HG03565 (cell line): ENCODE results near the gene FOXK1.
"Not testable (repeated sequence)": the region's sequence is repeated elsewhere in the genome, so short reads cannot be mapped to it uniquely, and the experiment has no call there.

ENCODE experiments used
- ATAC-seq: cut with Tn5 transposase; IDR thresholded peaks from one replicate; pipeline ENCODE4 v1.9.1; 2021; ENCODE audit warnings: mild to moderate bottlenecking, moderate library complexity; ENCODE audit not compliant: unreplicated experiment

Gene FOXK1

DNA sequence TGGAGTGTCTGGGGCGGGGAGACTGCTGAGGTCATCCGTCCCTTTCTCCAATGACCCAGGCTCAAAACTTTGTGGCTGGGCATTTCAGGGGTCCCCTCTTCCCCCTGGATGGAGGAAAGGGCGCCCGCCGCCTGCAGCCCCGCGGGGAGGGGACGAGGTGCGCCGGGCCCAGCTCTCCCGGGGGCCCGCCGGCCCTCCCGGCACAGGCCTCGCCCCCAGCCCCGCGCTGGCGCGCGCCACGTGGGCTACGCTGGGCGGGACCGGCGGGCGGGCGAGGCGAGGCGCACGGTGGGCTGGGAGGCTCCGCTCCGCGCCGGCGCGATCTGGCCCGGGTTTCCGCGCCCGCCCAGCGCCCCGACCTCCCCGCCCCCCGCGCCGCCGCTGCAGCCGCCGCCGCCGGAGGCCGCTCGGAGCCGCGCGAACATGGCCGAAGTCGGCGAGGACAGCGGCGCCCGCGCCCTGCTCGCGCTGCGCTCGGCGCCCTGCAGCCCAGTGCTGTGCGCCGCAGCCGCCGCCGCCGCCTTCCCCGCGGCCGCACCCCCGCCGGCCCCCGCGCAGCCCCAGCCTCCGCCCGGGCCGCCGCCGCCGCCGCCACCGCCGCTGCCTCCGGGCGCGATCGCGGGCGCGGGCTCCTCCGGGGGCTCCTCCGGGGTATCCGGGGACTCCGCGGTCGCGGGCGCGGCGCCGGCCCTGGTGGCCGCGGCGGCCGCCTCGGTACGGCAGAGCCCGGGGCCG, at the start of gene FOXK1:
TSS of gene FOXK1 (plus strand) at position 410 of the 735 bp plus-strand sequence. CDS start at position 424, 14 bp downstream.
- peak; percentile 54 for ATAC-seq

DNA sequence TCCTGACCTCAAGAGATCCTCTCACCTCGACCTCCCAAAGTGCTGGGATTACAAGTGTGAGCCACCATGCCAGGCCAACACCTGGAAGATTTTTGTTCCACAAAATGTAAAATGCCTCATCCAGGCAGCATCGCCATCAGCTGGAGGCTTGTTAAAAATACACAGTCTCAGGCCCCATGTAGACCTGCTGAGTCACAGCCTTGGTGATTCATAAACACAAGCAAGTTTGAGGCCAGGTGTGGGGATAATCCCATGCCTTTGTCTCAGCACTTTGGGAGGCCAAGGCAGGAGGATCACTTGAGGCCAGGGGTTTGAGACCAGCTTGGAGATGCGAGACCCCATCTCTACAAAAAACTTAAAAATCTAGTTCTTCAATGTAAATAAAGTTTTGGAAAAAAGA, 49.1 kb upstream of the FOXK1 start:
- ATAC-seq, result no peak

DNA sequence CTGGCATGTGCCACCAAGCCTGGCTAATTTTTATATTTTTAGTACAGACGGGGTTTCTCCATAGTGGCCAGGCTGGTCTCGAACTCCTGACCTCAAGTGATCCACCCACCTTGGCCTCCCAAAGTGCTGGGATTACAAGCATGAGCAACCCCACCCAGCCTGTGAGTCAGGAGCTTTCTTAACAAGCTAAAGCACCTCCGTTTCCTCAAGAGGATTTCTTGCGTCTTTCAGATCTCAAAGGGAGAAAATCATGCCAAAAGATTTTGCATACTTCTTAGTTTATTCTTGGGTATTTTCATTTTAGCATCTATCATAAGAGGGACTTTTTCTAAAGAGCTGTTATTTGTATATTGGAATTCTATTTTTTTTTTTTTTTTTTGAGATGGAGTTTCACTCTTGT, 47.9 kb upstream of the FOXK1 start:
- ATAC-seq, result no peak

DNA sequence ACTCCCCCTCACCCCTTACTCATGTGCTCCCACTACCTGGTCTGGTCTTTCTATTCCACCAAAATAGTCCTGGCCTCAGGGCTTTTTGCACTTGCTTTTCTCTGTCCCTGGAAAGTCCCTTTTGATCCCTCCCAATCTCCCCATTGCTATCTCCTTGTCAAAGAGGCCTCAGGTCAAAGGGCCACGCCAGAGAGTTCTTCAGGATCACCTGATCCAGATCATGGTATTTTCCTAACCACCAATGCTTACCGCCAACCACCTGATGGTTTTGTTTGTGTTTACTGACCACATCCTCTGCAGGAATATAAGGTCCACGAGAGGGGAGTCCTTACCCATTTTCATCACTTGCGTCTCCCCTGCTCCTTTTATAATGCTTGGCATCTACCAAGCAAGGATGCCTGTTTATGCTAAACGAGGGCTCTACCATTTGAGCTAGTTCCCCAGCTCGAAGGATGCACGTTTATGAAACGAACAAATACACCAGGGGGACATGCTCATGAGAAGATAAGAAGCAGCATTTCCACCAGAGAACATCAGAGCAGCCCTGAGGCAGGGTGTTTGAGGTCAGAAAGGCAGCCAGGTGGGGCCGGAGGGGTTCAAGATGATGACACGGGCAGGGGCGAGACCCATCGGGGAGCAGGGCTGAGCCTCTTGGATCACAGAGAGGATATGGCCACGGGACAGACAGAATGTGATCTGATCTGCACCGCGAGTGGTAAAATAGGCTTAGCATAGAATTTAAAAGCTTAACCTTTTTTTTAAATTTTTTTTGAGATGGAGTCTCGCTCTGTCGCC, 43.1 kb upstream of the FOXK1 start:
- ATAC-seq, result no peak

DNA sequence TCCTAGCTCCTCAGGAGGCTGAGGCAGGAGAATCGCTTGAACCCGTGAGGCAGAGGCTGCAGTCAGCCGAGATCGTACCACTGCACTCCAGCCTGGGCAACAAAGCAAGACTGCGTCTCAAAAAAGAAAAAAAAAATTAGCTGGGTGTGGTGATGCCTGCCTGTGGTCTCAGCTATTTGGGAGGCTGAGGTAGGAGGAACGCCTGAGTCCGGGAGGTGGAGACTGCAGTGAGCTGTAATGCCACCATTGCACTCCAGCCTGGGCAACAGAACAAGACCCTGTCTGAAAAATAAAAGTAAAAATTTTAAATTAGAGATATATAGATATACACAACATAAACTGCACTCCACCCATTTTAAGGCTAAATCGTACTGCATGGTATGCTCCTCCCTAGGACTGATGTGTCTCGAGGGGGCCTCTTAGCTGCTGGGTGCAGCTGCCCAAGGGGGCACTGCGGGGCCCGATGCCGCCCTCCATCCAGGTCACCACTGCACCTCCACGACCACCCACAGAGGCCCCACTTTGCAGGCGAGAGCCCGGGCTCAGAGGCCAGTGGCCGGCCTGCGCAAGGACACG, 40.9 kb upstream of the FOXK1 start:
- ATAC-seq, result no peak

DNA sequence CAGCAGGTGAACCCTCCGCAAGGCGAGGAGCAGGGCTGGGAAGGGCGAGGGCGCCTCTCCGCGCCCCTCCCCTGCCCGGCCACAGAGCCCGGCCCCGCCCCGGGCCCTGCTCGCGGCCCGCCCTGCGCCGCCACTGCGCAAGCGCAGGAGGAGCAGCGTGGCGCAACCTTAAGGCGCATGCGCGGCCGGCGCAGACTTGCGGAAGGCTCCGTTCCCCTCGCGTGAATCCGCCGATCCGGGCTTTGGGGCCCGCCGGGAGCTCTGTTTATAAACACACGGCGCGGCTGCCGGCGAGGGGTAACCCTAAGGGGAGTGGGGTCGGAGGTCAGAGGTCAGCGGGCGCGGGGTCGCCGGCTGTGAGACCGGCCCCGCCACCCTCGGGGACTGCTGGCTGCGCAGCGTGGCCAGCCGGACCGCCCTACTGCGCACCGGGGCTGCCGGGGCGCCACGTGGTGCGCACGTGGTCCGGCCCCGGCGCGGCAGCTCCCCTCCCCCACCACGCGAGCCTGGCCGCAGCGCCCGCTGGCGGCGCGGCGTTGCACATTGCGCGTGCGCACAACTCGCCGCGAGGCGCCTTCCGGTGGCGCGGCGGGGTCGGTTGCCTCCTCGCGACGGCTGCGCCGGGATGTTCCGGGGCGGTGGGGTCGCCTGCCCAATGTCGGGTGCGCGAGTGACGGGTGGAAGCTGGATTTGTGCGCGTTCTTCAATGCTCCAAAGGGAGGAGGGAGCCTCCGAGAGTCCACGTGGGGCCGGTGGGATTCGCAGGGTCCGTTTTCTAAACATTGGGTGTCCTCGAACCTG, 40.2 kb upstream of the FOXK1 start:
- peak; percentile 75 for ATAC-seq

DNA sequence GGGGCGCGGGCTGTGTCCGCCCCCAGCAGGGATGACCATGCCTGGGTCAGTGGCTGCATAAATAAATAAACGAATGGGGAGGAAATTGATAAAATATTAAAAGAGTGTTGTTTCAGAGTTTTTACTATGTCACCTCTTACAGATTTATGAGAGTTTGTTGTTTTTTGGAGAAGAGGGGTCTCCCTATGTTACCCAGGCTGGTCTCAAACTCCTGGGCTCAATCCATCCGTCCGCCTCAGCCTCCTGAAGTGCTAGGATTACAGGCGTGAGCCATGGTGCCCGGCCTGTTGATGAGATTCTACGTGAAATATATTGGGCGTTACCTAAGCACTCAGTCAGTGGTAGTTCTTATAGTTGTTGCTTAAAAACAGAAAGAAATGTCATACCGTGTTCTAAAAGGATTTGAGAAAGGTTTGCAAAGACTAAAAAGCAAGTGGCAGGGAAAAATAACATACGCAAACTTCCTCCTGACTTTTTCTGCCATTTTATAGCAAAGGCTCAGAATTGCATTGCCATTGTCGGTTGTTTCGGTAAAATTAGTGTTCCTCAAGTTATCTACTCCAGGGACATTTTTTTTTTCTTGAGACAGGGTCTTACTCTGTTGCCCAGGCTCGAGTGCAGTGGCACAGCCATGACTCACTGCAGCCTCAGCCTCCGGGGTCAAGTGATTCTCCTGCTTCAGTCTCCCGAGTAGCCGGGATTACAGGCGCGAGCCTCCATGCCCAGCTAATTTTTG, 39.5 kb upstream of the FOXK1 start:
- no peak for ATAC-seq

DNA sequence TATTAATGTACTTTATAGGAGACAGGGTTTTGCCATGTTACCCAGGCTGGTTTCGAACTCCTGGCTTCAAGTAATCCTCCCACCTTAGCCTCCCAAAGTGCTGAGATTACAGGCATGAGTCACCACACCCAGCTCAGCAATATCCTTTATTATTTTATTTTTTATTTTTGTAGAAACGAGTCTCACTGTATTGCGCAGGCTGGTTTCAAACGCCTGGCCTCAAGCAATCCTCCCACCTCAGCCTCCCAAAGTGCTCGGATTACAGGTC, 39.0 kb upstream of the FOXK1 start:
- not testable (repeated sequence) for ATAC-seq

DNA sequence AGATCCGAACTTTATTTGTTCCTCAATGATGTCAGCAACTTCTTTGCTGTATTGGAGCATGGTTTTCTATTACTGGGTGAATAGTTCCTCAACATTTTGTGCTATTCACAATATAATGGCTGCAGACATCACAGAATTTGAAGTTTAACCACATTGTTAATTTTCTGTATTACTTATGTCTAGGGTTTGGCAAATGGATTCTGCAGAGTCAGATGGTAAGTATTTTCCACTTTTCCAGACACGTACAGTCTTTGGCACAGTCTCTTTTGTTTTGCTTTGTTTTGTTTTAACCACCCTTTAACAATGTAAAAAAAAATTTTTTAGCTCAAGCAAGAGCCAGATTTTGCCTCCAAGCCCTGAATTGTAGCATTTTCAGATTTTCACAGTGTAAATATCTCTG, 36.8 kb upstream of the FOXK1 start:
- no peak for ATAC-seq

DNA sequence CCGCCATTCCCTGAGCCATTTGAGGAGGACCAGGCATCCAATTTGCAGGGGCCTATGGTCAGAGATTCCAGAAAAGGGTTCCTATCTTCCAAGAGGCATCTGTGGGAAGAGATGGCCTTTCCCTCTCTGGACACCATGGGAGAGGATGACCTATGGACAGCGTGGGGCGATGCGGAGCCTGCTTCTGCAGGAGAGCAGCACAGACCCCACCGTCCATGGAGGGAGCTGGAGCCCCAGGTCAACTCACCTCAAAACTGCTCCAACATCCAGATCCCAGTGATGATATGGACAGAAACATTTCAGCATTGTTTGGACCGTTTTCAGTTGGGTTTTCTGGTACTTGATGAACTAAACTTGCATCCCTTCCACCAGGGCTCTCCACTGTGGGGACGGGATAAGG, 34.0 kb upstream of the FOXK1 start:
- no peak for ATAC-seq

DNA sequence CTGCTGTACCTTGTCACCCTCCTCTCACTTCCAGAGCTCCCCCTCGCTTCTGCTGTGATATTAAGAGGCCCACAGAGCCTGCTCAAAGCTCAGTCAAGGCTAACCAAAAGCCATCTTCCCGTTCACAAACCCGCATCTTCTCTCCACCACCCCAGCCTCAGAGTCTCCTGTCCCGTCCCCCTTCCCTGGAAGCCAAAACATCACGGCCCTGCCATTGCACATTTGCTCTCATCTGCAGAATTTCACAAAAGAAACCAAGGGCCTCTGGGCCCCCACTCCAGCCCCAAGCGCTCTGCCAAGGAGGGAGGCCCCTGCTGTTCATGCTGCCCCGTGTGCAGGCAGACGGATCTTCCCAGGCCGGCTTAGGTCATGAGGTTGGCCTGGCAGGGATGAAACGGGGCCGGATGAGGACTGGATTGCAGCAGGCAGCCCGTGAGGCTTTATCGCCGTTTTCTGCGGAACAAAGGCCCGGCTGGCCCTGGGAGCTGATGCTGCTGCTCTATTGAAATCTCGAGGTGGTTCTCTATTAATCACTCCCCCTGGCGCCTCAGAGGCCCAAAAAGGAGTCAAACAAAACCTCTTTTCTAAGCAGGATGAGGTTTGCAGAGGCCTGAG, 31.6 kb upstream of the FOXK1 start:
- ATAC-seq, result no peak

DNA sequence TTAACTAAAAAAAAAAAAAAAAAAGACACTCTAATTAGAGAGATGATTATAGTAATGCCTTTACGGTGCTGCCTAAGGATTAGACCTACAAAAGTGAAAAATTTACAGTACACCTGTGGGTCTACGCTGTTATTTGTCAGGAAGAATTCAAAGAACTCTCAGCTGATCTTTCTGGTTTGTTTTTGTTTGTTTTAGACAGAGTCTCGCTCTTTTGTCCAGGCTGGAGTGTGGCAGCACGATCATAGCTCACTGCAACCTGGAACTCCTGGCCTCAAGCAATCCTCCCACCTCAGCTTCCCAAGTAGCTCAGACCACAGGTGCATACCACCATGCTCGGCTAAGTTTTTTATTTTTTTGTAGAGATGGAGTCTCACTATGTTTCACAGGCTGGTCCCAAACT, 28.3 kb upstream of the FOXK1 start:
- ATAC-seq, result no peak

DNA sequence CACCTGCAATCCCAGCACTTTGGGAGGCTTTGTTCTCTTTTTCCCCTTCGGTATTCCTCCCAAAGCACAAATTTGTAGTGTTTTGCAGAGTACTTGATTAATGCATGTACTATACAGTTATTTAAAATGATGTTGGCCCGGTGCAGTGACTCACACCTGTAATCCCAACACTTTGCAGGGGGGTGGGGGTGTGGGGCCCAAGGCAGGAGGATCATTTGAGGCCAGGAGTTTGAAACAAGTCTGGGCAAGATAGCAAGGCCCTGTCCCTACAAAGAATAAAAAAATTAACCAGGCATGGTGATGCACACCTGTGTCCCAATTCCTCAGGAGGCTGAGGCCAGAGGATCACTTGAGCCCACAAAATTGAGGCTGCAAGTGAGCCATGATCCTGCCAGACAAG, 26.8 kb upstream of the FOXK1 start:
- ATAC-seq, result no peak

DNA sequence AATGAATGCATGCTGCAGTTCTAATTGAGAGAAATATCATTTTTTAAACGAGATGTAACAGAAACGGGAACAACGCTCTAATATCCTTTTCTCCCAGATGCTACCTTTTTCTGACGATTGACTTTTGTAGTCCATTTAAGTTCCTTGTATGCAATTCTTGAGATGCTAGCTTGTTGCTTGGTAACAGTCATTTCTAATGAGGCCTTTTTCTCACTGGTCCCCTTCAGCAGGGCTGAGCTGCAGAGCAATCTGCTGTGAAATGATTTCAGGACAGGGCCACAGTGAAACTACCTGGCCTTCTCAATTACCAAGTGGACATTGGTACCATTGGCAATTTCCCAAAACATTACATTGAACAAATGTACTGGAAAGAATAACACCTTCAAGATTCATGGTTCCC, 26.2 kb upstream of the FOXK1 start:
- ATAC-seq, result no peak

DNA sequence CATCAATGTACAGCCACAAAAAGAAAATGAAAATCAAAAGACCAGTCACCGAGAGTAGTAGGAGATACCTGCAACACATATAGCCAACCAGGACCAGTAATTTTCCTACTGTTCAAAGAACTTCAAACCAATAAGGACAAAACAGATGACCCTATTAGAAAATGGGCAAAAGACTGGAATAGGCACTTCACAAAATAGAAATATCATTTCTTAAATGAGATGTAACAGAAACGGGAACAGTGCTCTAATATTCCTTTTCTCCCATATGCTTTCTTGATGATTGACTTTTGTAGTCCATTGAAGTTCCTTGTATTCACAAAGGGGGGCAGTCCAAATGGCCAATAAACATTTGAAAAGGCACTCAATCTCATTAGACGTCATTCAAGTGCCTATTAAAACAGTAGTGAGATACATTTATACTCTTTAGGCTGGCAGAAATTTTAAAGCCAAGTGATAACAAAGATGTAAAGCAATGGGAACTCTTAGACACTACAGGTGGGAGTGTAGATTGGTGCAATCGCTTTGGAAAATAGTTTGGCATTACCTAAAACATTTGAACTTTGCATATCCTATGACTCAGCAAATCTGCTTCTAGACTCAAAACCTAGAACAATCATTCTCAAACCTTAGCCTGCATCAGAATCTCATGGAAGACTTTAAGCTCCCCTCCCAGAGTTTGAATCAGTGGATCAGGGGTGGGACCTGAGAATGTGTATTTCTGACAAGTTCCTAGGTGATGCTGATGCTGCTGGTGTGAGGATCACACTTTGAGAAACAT, 24.3 kb upstream of the FOXK1 start:
- ATAC-seq, result no peak

DNA sequence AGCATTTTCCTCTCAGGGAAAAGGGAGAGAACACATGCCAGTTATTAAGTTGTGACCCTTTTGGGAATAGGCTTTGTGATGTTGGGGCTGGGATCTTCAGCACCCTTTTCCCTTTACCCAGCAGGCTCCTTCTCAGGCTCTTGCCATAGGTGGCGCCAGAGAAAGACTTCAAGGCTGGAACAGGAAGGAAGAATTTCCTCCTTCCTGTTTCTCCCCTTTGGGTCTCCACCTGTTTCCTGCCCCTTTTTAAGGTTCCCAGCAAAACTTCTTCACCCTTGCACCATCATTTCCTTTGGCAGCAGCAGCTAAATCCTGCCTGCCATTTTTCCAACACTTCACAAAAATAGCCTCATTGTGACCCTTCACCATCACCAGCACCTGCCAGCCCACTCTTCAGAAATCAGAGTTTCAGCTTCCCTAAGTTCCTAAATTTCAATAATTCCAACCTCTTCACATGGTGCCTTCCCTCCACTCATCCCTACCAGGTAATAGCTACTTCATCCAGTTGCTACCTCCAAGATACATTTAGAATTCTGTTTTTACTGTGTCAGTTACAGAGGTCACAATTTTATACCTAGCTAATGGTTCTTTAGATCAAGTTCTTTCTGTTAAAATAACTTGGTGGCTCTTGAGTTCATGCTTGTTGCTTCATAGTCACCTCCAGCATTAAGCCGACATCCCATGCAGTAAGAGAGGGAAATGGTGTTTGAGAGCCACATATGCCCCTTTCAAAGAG, 22.4 kb upstream of the FOXK1 start:
- ATAC-seq, result no peak

DNA sequence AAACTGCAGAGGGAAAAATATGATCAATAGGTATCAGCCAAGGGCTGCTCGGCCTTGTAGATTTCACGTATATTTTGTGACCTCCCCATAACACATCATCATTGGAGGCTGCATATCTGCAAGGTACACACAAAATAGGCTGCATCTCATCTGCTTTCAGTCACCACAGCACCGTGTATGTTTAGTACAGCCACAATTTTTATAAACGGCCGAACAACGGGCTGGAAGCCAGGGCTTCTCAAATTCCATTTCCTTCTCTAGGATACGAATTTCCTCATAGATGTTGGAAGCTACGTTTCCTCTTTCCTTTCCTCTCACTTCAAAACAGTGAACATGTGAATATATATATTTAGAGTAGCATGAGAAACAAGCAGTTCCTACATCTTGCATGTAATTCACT, 20.2 kb upstream of the FOXK1 start:
- ATAC-seq, result no peak

DNA sequence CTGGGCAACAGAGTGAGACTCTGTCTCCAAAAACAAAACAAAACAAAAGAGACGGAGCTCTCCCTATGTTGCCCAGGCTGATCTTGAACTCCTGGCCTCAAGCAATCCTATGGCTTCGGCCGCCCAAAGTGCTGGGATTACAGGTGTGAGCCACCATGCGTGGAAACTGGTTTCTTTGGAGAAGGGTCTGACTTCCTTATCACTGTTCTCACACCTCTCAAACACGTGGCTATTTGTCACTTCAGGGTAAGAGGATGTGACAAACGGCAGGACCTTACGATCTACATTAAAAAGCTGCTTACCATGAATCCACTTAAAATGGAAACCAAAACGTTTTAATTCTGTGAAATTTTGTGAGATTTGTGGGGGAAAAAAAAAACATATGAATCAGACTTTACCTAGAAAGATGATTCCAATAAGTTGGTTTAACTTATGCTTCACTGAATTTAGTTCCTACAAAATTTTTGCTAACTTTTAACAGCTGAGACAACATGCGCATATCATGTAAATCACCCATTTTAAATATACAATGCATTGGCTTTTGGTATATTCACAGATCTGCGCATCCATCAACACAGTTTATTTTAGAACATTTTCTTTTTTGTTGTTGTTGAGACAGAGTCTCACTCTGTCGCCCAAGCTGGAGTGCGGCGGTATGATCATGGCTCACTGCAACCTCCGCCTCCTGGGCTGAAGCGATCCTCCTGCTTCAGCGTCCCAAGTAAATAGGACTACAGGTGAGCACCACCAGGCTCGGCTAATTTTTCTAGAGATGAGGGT, 18.7 kb upstream of the FOXK1 start:
- no peak for ATAC-seq
